RKO (cell line): ENCODE data around the gene RIPK3.
"Not testable (repeated sequence)": the region's sequence is repeated elsewhere in the genome, so short reads cannot be mapped to it uniquely, and the experiment has no call there.

Source experiments
- DNase-seq: peaks from one replicate; pipeline ENCODE4 v3.0.0-alpha.2; 2016; ENCODE audit warnings: low spot score

RIPK3 gene

GRCh38 chr14:24343795-24344660 lies 4.2 kb upstream of the RIPK3 start:
- no peak for DNase-seq

GRCh38 chr14:24342889-24343288 lies 3.1 kb upstream of the RIPK3 start:
- no peak for DNase-seq

- DNase-seq, result no peak
These were observed 815 bp upstream of the RIPK3 start for GRCh38 chr14:24340606-24341005.

GRCh38 chr14:24338843-24339242 lies 948 bp downstream of the RIPK3 start:
- DNase-seq, result no peak

GRCh38 chr14:24337824-24338175 lies 2.0 kb downstream of the RIPK3 start:
- DNase-seq, result no peak

GRCh38 chr14:24337144-24337823 lies 2.5 kb downstream of the RIPK3 start:
- no peak for DNase-seq

- no peak for DNase-seq
These were observed 4.2 kb downstream of the RIPK3 start for GRCh38 chr14:24335461-24336171.

GRCh38 chr14:24334431-24335291 lies 5.1 kb downstream of the RIPK3 start, which contains the start of gene ADCY4:
TSS of gene ADCY4 (minus strand) at chr14:24335071. CDS start at chr14:24334652, 419 bp downstream.
- DNase-seq, result no peak

GRCh38 chr14:24332268-24332993 lies 7.4 kb downstream of the RIPK3 start:
- DNase-seq, result peak; percentile 23

- no peak for DNase-seq
These were observed 8.0 kb downstream of the RIPK3 start for GRCh38 chr14:24331731-24332267.

GRCh38 chr14:24330973-24331674 lies 8.7 kb downstream of the RIPK3 start:
- DNase-seq, result no peak

- DNase-seq, result no peak
These were observed 10.1 kb downstream of the RIPK3 start for GRCh38 chr14:24329736-24330135.

- DNase-seq, result no peak
These were observed 10.6 kb downstream of the RIPK3 start for GRCh38 chr14:24329073-24329663.

GRCh38 chr14:24327914-24328313 lies 11.9 kb downstream of the RIPK3 start:
- not testable (repeated sequence) for DNase-seq

- no peak for DNase-seq
These were observed 12.5 kb downstream of the RIPK3 start for GRCh38 chr14:24327303-24327702.

- no peak for DNase-seq
These were observed 13.8 kb downstream of the RIPK3 start for GRCh38 chr14:24325963-24326362.

GRCh38 chr14:24325041-24325530 lies 14.7 kb downstream of the RIPK3 start:
- DNase-seq, result no peak

GRCh38 chr14:24324024-24324423 lies 15.8 kb downstream of the RIPK3 start:
- no peak for DNase-seq

GRCh38 chr14:24323341-24323740 lies 16.4 kb downstream of the RIPK3 start:
- DNase-seq, result no peak

- DNase-seq, result no peak
These were observed 17.1 kb downstream of the RIPK3 start for GRCh38 chr14:24322672-24323071.
